Activated CD8-positive, alpha-beta memory T cell treated with anti-CD3 and anti-CD28 coated beads for 4 hours (primary cell): Measurements from ENCODE around the gene PDE6D.

Experiments
- DNase-seq, 2 donors: peaks; one replicate each; pipeline ENCODE4 v3.0.0-alpha.2; 2020; ENCODE audit warnings: low read depth in 2 of 2

Gene PDE6D

DNA sequence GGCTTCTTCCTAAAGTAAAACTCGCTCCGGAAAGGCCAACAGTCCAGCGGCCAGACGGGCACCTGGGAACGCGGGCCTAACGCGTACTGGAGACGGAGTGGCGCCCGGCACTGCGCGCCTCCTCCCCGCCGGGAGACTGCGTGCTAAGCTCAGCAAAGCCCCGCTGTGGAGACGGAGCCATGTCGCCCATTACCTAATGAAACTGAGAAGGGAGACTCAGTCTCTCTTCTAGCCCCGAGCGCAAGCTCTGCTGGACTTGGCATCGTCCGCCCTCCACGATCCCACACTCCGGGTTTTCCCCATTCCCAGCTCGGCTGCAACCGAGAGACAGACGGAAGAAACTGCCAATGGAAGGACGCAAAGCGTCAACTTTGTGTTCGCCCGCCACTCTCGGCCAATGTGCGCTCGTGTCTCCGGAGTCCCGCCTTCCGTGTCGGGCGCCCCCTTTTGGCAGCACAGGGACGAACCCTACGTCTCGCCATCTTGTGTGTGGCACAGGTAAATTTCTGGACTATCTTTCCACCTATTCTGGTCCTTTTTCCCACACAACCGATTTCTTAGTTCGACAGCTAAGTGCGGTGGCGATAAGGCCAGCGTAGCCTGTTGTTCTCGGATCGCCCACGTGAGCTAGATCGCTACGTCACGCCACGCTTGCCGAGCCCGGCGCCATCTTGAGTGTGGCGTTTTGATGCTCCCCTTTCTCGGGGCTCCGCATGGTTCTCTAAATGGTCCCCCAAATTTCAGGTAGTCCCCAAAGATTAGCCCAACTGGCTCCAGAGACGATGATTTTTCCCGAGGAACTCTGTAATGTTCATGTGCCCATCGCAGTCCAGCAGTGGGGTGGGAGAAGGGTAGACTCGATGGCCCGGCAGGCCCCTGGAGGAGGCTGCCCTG lies 74.1 kb downstream of the PDE6D start:
- DNase-seq, result peak; percentile 94 to 95

DNA sequence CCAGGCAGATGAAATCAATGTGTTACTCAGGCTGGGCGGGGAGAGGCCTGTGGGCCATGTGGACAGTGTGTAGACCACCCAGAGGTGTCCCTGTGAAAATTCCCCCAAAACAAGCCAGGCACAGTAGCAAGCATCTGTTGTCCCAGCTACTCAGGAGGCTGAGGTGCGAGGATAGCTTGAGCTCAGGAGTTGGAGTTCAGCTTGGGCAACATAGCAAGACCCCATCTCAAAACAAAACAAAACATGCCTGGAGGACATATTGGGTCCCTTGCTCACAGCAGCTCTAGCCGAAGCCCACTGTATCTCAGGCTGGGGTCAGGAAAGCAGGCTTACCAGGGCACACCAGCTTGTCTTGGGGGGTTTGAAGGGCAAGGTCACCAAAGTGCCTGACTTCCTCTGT lies 77.1 kb downstream of the PDE6D start:
- no peak for DNase-seq

DNA sequence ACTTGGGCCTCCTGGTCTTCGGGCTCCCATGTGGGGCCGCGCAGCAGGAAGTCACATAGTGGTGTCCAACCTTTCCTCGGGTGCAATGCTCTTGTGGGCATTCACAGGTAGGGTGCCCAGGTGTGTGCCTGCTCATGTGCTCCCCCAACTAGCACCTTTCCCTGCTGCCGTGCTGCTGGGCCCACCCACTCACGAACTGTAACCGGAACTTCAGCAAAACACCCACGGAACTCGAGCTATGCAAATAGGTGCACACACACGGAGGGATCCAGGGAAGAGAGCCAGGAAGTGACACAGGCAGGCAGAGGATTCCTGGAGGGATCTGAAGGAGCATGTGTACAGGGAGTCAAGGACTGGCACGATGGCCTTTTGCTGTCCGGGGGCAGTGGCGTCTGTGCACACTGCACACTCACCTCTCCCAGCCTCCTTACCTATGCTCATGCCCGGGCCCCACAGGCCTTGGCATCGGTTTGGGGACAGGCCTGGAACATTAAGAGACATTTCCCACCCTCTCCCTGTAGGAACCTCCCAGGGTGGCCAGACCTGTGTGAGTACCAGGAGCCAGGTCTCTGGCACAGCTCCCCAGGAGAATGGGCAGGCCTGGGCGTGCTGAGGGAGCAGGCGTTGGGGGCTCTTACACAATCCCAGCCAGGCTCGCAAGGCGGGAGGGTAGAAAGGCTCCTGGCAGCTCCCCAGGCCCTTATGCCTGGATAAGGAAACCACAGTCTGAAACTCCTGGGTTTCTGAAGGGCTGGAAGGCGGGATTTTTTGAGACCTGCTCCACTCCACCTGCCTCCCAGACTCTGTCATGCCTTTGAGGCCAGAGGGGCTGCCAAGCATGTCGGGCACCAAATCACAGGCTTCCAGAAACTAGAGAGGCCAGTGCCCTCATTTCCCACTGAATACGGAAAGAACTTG lies 79.4 kb downstream of the PDE6D start:
- no peak for DNase-seq

DNA sequence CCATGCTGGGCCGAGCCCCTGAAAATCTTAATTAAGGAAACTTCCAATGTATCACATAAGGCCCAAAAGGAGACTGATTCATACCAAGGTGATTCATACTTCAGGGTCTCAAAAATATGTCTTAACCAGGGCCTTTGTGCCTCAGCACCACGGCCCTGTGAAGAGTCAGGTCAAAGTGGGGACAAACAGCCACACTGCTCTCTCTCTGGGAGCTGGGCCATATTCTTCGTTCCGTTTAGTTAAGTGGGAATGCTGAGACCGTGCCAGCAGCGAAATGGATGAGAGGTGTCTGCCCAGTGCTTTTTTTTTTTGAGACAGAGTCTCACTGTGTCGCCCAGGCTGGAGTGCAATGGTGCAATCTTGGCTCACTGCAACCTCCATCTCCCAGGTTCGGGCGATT lies 82.1 kb downstream of the PDE6D start:
- no peak for DNase-seq

DNA sequence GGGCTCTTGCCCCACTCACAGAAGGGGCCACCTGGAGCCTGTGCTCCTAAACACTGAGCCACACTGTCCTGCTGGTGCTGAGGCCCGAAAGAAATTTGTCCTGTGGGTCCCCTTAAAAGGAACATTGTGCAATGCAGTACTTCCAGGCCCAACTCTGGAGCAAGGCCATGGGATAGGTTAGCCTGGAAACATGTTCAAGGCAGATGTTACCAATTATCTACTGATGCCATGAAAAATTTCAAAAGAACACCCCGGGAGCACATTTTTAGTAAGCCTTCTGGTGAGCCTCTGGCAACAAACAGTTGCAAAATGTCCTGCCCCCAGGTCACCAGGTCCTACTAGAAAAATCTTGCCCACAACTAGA lies 85.1 kb downstream of the PDE6D start:
- no peak for DNase-seq

DNA sequence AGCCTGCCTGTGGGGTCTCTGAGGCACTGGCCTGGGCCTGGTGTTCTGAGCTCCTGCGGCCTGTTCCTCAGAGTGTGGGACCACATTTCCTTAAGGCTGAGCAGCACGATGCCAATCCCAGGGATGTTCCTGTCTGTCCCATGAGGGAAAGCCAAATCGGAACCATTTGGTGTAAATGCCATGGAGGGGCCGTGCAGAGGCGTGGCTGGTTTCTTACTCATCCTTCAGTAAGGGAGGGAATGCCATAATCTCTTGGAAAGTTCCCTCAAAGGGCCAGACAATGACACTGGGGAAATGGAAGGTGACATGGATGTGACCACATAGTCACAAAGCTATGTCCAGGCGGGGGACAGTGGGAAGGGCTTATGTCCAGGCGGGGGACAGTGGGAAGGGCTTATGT lies 87.1 kb downstream of the PDE6D start:
- DNase-seq, result no peak

DNA sequence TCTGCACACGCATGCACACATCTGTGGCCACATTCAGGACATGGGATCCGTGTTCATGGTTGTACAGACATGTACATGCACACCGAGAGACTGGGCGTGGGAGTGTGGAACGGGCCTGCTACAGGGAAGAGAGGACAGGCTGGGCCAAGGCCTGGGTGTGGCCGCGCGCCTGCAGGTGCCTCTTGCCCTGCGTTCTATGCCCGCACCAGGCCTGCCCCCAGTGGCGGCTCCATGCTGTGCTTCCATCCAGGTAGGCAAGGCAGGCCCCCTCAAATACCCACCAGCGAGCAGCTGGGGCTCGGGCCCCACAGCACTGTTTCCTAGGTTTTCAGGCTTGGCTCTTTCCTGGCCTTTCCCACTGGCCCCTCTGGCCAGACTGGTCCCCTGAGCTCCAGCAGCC lies 88.2 kb downstream of the PDE6D start:
- DNase-seq, result no peak

DNA sequence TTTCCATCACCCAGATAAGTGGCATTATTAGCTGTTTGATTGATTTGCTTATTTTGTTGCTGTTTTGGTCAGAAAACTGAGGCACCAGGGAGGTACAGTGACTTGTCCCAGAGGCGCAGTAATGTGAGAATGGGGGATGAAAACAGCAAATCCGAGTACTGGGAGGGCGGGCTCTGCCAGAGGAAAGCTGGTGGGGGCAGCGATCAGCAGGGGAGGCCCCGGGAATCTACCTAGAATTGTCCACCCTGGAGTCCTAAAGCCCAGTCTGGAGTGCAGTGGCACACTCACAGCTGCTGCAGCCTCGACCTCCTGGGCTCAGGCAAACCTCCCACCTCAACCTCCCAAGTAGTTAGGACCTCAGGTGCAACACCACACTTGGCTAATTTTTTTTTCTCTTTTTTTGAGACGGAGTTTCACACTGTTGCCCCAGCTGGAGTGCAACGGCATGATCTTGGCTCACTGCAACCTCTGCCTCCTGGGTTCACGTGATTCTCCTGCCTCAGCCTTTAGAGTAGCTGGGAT lies 89.8 kb downstream of the PDE6D start:
- DNase-seq, result no peak

DNA sequence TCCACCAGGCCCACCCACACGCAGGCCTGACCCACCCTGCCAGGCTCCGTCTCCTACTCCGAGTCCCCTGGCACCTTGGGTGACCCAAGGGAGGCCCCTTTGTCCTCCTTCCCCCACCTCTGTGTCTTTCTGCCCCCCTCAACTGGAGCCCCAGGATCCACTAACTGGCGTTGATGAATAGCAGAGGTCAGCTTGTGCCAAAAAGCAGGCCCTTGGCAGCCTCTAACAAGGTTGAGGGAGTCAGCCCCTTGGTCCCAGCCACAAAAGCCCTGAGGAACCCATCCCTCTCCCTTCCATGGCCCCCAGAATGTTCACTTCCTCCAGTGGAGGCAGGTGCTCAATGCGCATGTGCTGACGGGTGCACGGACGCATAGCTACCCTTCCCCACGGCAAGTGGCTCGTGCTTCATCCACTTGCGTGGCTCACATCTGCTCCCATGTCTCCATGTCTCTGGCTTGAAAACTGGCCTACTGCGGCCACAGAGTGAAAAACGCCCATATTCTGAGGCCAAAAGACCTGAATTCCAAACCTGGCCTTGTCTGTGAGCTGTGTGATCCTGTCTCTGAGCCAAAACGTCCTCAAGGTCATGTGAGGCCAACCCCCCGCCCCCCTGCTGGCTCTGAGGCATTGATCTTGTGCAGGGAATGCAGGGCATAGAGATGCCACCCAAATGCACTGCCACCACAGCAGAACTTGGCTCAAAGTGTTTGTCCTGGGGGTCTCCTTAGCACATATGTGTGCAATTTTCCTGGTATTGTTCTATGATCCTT lies 91.8 kb downstream of the PDE6D start:
- DNase-seq, result no peak

DNA sequence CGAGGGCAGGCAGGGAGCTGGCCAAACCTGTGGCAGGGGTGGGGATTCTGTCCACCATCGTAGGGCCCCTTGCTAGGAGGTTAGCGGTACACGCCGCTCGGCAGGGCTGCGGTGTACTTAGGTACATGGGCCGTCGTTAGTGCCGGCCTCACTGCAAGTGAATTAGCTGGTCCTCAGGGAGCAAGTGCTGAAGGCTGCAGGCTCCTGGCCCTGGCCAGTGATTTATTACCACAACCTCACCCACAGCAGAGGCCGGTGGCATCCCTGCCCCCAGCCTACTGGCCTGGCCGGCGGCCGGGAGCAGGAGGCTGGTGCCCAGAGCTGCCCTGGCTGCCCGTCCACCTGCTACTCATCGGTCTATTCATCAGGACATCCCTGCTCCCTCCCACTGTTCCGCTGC lies 92.4 kb downstream of the PDE6D start:
- no peak for DNase-seq

DNA sequence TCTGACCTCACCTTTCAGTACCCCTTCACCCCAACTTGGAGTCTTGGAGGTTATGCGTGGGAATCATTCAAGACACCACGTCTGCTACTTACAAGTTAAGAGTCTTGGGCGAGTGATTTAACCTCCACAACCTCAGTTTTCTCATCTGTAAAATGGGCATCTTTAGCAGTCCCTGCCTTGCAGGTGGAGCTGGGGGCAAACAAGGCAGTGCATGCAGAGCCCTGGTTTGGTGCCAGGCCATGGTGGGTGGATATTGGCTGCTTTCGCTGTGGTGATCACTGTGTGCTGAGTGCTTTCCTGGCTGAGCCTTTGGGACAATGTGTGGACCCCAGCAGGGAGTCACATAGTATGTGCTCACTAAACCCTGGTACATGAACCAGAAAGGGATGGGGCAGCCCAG lies 93.1 kb downstream of the PDE6D start:
- DNase-seq, result no peak

DNA sequence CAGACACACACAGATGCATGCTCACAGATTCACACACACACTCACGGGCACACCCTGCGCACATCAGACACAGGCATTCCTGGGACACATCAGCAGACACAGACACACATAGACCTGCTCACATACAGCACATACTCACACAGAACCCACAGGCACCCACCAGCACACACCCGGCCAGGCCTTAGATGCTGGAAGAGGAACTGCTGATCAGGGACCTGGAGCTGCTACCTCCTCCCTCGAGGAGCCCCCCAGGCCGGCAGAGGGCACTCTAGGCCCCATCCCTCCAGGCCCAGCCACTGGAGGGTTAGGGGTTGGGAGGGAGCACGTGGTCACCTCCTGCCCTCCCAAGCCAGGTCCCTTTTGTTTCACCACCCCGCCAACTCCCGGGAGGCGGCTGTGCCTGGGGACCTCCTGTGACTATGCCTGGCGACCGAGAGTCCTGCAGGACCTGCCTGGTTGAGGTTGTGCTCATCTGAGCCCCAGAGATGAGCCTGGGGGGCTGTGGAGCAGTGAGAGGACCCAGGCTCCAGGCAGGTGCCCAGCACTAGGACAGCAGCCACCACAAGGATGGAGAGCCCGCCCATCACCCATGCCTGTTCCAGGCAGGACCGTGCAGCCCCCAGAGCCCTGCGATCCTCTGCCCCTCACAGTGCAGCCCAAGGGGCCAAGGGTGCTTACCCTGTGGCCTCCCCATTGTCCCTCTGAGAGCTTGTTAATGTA lies 93.8 kb downstream of the PDE6D start:
- DNase-seq, result peak; percentile 46 to 50

DNA sequence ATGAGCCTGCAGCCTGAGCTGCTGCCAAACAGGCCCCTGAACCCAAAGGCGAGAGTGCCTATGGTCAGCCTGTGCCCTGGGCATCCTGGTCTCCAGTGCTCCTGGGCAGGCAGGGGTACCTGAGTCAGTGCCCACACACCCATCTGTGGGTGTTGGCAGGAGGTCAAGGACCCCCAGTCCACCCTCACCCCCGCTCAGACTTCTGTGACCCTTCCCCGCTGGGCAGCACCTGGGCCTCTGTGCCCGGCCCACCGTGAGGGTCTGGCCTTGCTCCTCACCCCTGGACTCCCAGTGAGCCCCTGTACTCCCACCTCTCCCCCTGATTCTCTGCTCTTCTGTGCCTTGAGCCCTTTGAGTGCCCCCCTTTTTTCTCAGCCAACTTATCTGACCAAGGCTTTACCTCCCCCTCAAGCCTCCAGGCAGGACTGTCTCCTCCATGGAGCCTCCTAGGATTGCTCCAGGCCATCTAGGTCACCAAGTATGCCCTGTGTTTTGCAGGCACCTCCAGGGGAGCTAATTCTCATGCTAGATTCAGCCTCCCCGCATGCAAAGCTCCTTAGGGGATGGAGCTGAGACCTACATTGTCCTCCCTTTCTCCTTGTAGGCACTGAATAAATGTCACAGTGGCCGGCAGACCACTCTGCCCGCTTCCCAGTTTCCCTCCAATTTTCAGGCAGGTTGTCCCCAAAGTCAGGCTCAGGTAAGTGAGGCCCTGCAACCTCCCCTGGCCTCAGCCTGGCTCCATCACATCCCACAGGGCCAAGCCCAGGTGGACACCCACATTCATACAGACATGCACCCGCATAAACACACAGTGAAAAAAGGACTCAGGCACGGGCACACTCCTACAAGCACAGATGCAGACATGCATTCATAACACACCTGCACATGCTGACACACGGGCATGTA lies 94.6 kb downstream of the PDE6D start:
- DNase-seq, result no peak

DNA sequence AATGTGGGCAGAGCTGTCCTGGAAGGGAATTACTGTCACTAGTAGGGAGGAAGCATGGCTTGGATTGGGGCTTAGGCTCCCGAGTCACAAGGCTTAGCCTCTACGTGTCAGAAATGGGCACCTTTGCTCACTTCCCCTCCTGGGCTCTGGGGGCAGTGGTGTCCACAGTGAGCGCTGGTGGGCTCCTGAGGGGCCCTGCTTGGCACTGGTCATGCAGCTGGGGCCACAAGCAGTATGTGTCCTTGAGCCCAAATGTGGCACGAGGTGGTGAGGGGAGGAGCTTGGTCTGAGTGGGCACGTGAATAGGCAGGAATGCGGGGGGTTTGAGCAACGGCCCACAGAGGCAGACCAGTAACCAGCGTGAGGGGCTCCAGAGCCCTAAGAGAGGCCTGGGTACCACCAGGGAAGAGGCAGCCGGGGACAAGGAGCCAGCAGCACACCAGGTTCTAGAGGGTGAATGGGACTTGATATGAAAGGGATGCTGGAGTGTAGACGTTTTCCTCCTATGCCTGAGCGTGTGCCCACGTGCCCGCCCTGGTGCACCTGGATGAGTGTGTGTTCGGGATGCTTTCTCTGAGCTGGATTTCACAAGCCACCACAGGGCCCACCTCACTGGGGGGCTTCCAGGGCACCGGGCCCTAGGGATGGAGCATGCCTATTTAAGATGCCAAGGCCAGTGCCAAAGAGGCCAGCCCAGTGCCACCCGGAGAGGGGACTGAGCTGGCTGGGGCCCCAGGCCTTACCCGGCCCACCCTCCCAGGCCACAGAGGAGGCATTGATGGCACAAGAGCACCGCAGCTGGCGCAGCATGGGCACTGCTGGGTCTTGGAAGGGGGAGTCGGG lies 95.5 kb downstream of the PDE6D start:
- DNase-seq, result no peak

DNA sequence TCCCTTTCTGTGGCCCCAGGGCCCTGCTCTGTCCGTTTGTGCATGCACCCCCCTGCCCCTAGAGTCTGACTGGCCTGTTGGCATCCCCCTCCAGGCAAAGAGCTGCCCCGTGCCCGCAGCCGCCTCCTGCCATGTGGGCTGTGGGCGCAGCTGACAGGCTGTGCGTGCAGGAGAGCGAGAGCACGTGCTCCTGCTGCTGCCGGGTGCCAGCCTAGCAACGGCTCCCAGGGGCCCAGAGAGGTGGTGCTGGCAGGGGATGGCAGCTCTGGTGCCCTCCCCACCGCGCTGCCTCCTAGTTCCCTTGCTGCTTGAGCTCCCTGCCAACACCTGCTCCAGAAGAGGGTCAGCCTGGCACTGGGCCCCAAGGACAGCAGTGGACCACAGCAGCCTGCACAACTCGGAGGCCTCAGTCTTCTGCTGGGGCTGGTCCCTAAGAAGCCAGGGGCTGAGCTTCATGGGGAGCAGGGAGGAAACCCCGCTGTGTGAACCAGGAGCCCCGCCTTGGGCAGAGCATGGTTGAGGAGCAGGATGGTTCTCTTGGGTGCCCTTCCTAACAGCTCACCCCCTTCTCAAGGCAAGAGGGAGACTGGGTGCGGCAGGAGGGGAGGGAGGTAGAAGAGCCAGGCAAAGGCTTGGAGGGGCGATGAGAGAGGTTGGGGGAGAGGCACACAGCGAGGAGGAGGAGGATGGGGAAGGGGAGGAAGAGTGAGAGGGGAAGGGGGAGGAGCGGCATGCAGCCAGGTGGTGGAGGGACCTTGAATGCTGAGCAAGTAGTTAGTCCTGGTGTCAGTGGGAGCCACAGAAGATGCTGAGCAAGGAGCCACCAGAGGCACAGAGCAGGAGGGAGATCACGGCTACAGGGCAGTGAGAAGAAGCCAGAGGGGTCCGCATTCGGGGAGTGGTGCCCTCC lies 96.5 kb downstream of the PDE6D start:
- DNase-seq, result no peak

DNA sequence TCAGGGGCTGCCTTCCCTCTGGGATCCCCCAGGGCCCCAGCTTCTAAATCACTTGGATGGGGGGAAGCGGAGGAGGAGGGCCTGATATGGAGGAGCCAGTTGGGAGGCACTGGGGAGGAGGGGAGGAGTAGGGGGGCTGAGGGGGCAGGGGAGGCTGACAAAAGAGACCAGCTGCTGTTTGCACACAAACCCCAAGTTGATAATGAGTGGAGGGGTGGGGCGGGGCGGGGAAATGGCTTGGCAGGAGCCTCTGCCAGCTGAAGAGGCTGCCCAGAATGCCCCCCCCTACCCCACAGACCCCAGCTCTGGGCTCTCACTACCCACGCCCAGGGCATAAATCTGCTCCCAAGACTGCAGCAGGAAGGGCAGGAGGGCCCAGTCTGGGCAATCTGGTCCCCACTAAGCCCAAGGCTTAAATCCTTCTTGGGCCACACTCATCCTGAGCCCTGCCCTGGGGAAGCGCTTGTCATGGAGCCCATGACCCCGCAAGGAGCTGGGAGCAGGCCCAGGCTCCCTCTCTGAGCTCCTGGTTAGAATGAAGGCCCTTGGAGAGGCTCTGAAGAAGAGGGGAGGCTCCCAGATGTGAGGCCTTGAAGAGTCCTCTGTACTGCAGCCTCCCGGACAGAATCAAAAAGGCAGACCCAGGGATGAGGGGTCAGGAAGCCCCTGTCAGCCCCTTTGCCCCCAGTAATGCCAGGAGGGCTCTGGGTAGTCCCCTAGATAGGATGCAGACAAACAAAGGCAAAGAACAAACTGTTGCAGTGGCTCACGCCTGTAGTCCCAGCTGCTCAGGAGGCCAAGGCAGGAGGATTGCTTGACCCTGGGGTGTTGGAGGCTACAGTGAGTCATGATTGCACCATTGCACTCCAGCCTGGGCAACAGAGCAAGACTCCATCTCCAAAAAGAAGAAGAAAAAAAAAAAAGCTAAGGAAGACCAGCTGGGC lies 97.5 kb downstream of the PDE6D start:
- DNase-seq, result no peak
